Panc1 (cell line): ENCODE measurements around the gene RBM24. TPM values are rescaled to one million over a fixed set of nuclear protein-coding genes. Genes with fewer than 3 reads are reported as not detected.

Source experiments
- ATAC-seq: fragments of 200-7000 bp; cut with Tn5 transposase; 2 replicates; pipeline ENCODE4 v1.9.1; 2020; ENCODE audit warnings: mild to moderate bottlenecking, moderate library complexity
- BruUV-seq: library from RNA; stranded (reverse); fragments of 400-500 nt; replicated peaks from 2 replicates; lab custom pipeline; 2021; lab: Mats Ljungman, UMichigan
- CTCF ChIA-PET: fragments of 300-600 bp; sonication (Branson Sonifier 250); formaldehyde crosslinking; loops from one replicate; lab custom pipeline; 2022; ENCODE audit warnings: antibody characterized with exemption; lab: Charles Lee
- POLR2A ChIA-PET: fragments of 300-600 bp; sonication (Branson Sonifier 250); formaldehyde crosslinking; loops from one replicate; lab custom pipeline; 2022; ENCODE audit warnings: antibody characterized with exemption; lab: Charles Lee
- DNase-seq: peaks from one replicate; pipeline ENCODE4 v3.0.0-alpha.2; 2010; ENCODE audit warnings: low read depth, low spot score
- H3K27ac ChIP-seq: 2 replicates; pipeline ENCODE4 v1.5.1; 2011; ENCODE audit warnings: mild to moderate bottlenecking, low read length, inconsistent platforms
- H3K27me3 ChIP-seq: fragments of 200-500 bp; sonication (Bioruptor generic); 2 replicates; pipeline ENCODE4 v1.6.0; 2014; ENCODE audit warnings: low read length, inconsistent platforms; ENCODE audit not compliant: control insufficient read depth, insufficient read depth
- H3K36me3 ChIP-seq: fragments of 200-500 bp; sonication (Bioruptor generic); 2 replicates; pipeline ENCODE4 v1.5.1; 2014; ENCODE audit warnings: inconsistent platforms, mild to moderate bottlenecking, low read length, moderate library complexity; ENCODE audit not compliant: control insufficient read depth, insufficient read depth
- H3K4me1 ChIP-seq: 2 replicates; pipeline ENCODE4 v1.5.1; 2011; ENCODE audit warnings: inconsistent platforms, mild to moderate bottlenecking, low read length, moderate library complexity; ENCODE audit not compliant: control insufficient read depth, insufficient read depth
- H3K4me3 ChIP-seq, 2 experiments: 2 replicates each; pipeline ENCODE4 v1.5.1; 2011 to 2012; ENCODE audit warnings: low read depth in 2 of 2, low read length in 2 of 2, mild to moderate bottlenecking in 2 of 2, inconsistent platforms in 1 of 2, moderate library complexity in 1 of 2
- H3K9me3 ChIP-seq: fragments of 200-500 bp; sonication (Bioruptor generic); 2 replicates; pipeline ENCODE4 v1.5.1; 2014; ENCODE audit warnings: low read depth, mild to moderate bottlenecking, inconsistent platforms, low read length, moderate library complexity; ENCODE audit not compliant: control insufficient read depth, insufficient read depth
- POLR2AphosphoS5 ChIP-seq: IDR thresholded peaks from 2 replicates; pipeline ENCODE4 v1.6.1; 2012; ENCODE audit warnings: mild to moderate bottlenecking, low read depth, low read length, moderate library complexity
- SIN3A ChIP-seq: IDR thresholded peaks from 2 replicates; pipeline ENCODE4 v1.6.1; 2012; ENCODE audit warnings: low read depth, mild to moderate bottlenecking, low read length, moderate library complexity, borderline replicate concordance; ENCODE audit not compliant: insufficient read depth
- TCF7L2 ChIP-seq: IDR thresholded peaks from 2 replicates; pipeline ENCODE4 v1.6.1; 2011; ENCODE audit warnings: mild to moderate bottlenecking, low read depth, low read length, inconsistent platforms
- in situ Hi-C: cut with HindIII; loops from 2 replicates; pipeline ENCODE4 v1.10.0; 2016; ENCODE audit warnings: low sequenced_read_pairs, low pct_unique_long_range_greater_than_20kb
- intact Hi-C: fragments of 100-400 bp; cut with micrococcal nuclease; formaldehyde crosslinking; loops from one replicate; pipeline ENCODE4 v1.10.0; 2022; ENCODE audit not compliant: unreplicated experiment
- total RNA-seq: library from RNA; stranded (reverse); gene quantifications from one replicate; pipeline ENCODE4 v1.2.1, GENCODE V29; 2021; ENCODE audit not compliant: unreplicated experiment
- TF ChIP-seq, protein P1 (sequence below), 2 experiments: IDR thresholded peaks; 2 replicates each; pipeline ENCODE4 v1.6.1; 2011 to 2012; ENCODE audit warnings: low read depth in 2 of 2, control low read depth in 1 of 2, low read length in 1 of 2, mild to moderate bottlenecking in 1 of 2, moderate library complexity in 1 of 2; ENCODE audit not compliant: insufficient read depth in 1 of 2
- TF ChIP-seq, protein P2 (sequence below): fragments of 450-650 bp; IDR thresholded peaks from 2 replicates; pipeline ENCODE4 v1.5.1; 2017; ENCODE audit warnings: mild to moderate bottlenecking

Gene RBM24
- total RNA-seq, 1 experiment from 2014 or later: 23.0 TPM

DNA sequence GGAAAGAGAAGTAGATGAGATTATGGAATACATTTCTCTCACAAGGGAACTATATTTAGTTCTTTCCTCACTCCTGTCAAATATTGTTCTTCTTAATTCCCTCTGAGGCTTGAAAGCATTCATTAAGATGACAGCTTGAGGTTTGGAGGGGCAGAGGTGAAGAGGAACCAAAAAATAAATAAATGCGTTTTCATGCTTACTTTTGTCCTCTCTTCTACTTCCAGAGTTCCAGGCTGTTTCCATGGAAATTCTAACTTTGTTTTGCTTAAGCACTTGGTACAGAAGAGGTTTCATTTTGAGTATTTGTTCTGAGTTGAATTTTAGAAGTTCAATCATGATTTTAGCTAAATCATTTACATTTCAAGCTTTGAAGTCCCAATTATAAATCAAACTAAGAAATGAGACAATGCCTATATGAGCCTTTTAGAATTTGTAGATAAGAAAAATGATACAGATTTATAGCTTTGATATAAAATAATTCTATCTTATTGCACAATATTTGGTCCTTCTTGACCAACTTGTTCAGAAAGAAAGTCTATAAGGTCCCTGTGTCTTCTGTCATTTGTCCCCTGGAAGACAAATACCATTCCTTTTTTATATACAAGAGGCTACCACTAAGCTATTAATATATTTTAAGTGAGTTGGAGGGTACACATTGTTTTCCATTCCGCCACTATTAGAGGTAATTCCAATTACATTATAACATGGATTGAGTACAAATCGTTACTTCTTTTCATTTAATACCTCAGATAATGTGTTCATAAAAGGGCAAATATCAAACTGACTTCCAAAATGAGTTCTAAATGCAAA, 16.3 kb downstream of the RBM24 start:
- in situ Hi-C loops: no loop called here
- CTCF ChIA-PET: interaction anchor here (0.6 kb wide), 1 partner anchor 348 kb away, joined by 3 read pairs; no protein-coding TSS in a partner anchor
- no peak overlapping the region for H3K27ac ChIP-seq

DNA sequence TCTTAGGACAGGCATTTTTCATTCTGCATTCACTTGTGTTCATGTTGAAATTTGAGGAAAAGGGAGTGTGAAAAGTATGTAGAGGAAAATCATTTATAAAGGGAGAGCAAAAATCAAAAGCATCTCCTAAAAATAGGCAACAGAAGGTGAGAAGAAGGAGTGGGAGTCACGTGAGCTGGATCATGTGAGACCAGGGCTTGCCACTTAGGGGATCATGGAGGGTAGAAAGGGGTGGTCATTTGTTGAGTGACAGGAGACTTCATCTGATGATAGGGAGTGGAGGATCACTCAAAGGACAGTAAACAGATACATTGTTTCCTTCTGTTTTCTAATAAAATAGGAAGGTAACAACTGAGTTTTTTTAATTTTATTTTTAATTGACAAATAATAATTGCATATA, 17.1 kb downstream of the RBM24 start:
- ChIA-PET CTCF (no interaction called here), POLR2A (no interaction called here)
- TF ChIP-seq, protein P1, sequence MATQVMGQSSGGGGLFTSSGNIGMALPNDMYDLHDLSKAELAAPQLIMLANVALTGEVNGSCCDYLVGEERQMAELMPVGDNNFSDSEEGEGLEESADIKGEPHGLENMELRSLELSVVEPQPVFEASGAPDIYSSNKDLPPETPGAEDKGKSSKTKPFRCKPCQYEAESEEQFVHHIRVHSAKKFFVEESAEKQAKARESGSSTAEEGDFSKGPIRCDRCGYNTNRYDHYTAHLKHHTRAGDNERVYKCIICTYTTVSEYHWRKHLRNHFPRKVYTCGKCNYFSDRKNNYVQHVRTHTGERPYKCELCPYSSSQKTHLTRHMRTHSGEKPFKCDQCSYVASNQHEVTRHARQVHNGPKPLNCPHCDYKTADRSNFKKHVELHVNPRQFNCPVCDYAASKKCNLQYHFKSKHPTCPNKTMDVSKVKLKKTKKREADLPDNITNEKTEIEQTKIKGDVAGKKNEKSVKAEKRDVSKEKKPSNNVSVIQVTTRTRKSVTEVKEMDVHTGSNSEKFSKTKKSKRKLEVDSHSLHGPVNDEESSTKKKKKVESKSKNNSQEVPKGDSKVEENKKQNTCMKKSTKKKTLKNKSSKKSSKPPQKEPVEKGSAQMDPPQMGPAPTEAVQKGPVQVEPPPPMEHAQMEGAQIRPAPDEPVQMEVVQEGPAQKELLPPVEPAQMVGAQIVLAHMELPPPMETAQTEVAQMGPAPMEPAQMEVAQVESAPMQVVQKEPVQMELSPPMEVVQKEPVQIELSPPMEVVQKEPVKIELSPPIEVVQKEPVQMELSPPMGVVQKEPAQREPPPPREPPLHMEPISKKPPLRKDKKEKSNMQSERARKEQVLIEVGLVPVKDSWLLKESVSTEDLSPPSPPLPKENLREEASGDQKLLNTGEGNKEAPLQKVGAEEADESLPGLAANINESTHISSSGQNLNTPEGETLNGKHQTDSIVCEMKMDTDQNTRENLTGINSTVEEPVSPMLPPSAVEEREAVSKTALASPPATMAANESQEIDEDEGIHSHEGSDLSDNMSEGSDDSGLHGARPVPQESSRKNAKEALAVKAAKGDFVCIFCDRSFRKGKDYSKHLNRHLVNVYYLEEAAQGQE (IDR thresholded peaks at IDR 0.05; ENCODE audit: insufficient read depth in 1 of 2, low read depth in 2 of 2, low read length in 1 of 2): no peak
- TF ChIP-seq, protein P2, sequence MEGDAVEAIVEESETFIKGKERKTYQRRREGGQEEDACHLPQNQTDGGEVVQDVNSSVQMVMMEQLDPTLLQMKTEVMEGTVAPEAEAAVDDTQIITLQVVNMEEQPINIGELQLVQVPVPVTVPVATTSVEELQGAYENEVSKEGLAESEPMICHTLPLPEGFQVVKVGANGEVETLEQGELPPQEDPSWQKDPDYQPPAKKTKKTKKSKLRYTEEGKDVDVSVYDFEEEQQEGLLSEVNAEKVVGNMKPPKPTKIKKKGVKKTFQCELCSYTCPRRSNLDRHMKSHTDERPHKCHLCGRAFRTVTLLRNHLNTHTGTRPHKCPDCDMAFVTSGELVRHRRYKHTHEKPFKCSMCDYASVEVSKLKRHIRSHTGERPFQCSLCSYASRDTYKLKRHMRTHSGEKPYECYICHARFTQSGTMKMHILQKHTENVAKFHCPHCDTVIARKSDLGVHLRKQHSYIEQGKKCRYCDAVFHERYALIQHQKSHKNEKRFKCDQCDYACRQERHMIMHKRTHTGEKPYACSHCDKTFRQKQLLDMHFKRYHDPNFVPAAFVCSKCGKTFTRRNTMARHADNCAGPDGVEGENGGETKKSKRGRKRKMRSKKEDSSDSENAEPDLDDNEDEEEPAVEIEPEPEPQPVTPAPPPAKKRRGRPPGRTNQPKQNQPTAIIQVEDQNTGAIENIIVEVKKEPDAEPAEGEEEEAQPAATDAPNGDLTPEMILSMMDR: no peak
- TF ChIP-seq SIN3A (no peak), POLR2AphosphoS5 (no peak), TCF7L2 (no peak)
- in situ Hi-C loops: no loop called here
- BruUV-seq: no TSS peak
- intact Hi-C loops: no loop called here
- ATAC-seq (no peak), DNase-seq (no peak)
- no peaks in the 10 kb centered on the region for H3K4me1 ChIP-seq
- H3K4me3 ChIP-seq: no peak overlapping the region
- H3K36me3 ChIP-seq: no peaks in the 10 kb centered on the region; the same call in 1 of the 2 replicates
- no peaks in the 10 kb centered on the region for H3K27me3 ChIP-seq
- H3K27ac ChIP-seq: no peak overlapping the region
- no peaks in the 10 kb centered on the region for H3K9me3 ChIP-seq

More for the DNA sequence above, 16.3 kb downstream of the RBM24 start:
- Histone ChIP-seq H3K36me3 (peaks cover 5% of the 10 kb centered on the region; the same call in 1 of the 2 replicates), H3K4me3 (no peak overlapping the region), H3K4me1 (no peaks in the 10 kb centered on the region), H3K27me3 (no peaks in the 10 kb centered on the region), H3K9me3 (no peaks in the 10 kb centered on the region)
- POLR2A ChIA-PET: no interaction called here
- intact Hi-C loops: no loop called here
- ATAC-seq (no peak), DNase-seq (no peak)
- BruUV-seq: no TSS peak
- no peak for TF ChIP-seq TCF7L2
- TF ChIP-seq SIN3A: no peak
- TF ChIP-seq POLR2AphosphoS5: no peak
- TF ChIP-seq, protein P1 (IDR thresholded peaks at IDR 0.05; ENCODE audit: insufficient read depth in 1 of 2, low read depth in 2 of 2, low read length in 1 of 2): no peak
- TF ChIP-seq, protein P2: no peak
